ENCODE measurements around the gene RRP36. TPM values are rescaled to one million over a fixed set of nuclear protein-coding genes. Genes with fewer than 3 reads are reported as not detected.

Gene RRP36
- total RNA-seq, 1 experiment from 2014 or later: 63.4 TPM

- no peaks in the 10 kb centered on the region for H3K27me3 ChIP-seq (ENCODE audit: insufficient read depth, low read length)
- ChIA-PET POLR2A (interaction anchor here (1.1 kb wide), 1 partner anchor 12 kb away, joined by 3 read pairs; no protein-coding TSS in a partner anchor), CTCF (interaction anchor here (3.0 kb wide), 1 partner anchor 69 kb away, joined by 10 read pairs; no protein-coding TSS in a partner anchor), RAD21 (ENCODE audit: low non-redundant PET in 1 of 2, low total read pairs in 2 of 2, uncharacterized antibody in 2 of 2, unreplicated experiment in 2 of 2) (no interaction called here)
- H3K4me3 ChIP-seq (replicated peaks in 1 of 2; ENCODE audit: low read depth in 1 of 2, low read length in 2 of 2): no peak overlapping the region; a peak in 1 of 4 replicates
- H3K9ac ChIP-seq (ENCODE audit: low read length): no peak overlapping the region
- no peaks in the 10 kb centered on the region for H4K20me1 ChIP-seq (ENCODE audit: insufficient read depth)
- DNase-seq (ENCODE audit: low read depth, low spot score) (no peak), ATAC-seq (no peak)
- BruUV-seq (replicated peaks): no TSS peak
- no peaks in the 10 kb centered on the region for H3K9me3 ChIP-seq (ENCODE audit: control insufficient read depth in 1 of 2, insufficient read depth in 1 of 2, low read depth in 1 of 2, low read length in 2 of 2)
- peaks cover 17 to 28% of the 10 kb centered on the region in 2 experiments for H3K4me1 ChIP-seq (ENCODE audit: control insufficient read depth in 1 of 2, insufficient read depth in 2 of 2, low read length in 2 of 2)
- intact Hi-C loops (cut with micrococcal nuclease): loop anchor here (5.0 kb wide), 1 partner anchor 47 kb away; no protein-coding TSS in a partner anchor
- peak overlapping the region; percentile 45; the same call in 1 of the 2 replicates for H3K27ac ChIP-seq (ENCODE audit: low read depth, low read length)
- no peaks in the 10 kb centered on the region for H3K36me3 ChIP-seq (ENCODE audit: control insufficient read depth in 1 of 2, insufficient read depth in 2 of 2, low read length in 2 of 2)
- TF ChIP-seq EGR1 (IDR thresholded peaks at IDR 0.05; ENCODE audit: low read depth) (no peak), ATF3 (IDR thresholded peaks at IDR 0.05) (no peak), FOSL1 (IDR thresholded peaks at IDR 0.05; ENCODE audit: low read depth) (no peak), MAX (IDR thresholded peaks at IDR 0.05) (no peak), ZNF274 (IDR thresholded peaks at IDR 0.05; ENCODE audit: low read depth, low read length) (no peak), CTCF (IDR thresholded peaks at IDR 0.05 in 2 of 3, conservative IDR thresholded peaks at IDR 0.05 in 1 of 3; ENCODE audit: borderline replicate concordance in 1 of 3, insufficient read depth in 1 of 3, low read depth in 2 of 3, low read length in 2 of 3) (no peak)
- no peaks in the 10 kb centered on the region for H3K9me2 ChIP-seq (ENCODE audit: insufficient read depth)
- H3K79me2 ChIP-seq (ENCODE audit: insufficient read depth, low read length): peaks cover 36% of the 10 kb centered on the region
- H2AFZ ChIP-seq (ENCODE audit: low read depth, low read length, poor library complexity, severe bottlenecking): no peak overlapping the region
- peak overlapping the region; percentile 82 for H3K4me2 ChIP-seq (ENCODE audit: low read length)
Observed at GRCh38 chr6:43074847-43075669, 53.6 kb downstream of the RRP36 start.
